ENCODE results near the gene BIK.
"Not testable (repeated sequence)": the region's sequence is repeated elsewhere in the genome, so short reads cannot be mapped to it uniquely, and the experiment has no call there.

The BIK gene

DNA sequence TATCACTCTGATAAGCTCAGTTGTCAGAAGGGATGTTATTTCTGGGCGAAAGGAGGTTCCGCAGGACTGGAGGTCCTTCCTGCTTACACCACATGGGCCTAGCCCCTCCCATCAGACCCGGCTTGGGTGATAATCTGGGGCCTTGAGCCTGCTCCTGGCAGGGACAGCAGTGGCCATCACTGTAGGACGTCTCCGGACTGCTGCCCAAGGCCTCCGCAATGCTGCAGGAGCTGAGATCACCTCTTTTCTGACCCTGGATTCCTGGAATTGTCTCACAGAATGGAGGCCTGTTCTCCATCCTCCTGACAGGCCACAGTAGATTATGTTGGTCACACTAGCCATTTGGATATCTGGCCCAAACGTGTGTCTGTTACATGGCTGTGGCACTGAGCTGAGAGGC is 9.2 kb upstream of the BIK start:
- TF ChIP-seq, protein P1, sequence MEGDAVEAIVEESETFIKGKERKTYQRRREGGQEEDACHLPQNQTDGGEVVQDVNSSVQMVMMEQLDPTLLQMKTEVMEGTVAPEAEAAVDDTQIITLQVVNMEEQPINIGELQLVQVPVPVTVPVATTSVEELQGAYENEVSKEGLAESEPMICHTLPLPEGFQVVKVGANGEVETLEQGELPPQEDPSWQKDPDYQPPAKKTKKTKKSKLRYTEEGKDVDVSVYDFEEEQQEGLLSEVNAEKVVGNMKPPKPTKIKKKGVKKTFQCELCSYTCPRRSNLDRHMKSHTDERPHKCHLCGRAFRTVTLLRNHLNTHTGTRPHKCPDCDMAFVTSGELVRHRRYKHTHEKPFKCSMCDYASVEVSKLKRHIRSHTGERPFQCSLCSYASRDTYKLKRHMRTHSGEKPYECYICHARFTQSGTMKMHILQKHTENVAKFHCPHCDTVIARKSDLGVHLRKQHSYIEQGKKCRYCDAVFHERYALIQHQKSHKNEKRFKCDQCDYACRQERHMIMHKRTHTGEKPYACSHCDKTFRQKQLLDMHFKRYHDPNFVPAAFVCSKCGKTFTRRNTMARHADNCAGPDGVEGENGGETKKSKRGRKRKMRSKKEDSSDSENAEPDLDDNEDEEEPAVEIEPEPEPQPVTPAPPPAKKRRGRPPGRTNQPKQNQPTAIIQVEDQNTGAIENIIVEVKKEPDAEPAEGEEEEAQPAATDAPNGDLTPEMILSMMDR (IDR thresholded peaks at IDR 0.05; ENCODE audit: control insufficient read depth, extremely low read depth, insufficient read depth), result no peak
- H3K4me3 ChIP-seq (ENCODE audit: low read depth, low read length), result no peak overlapping the region

DNA sequence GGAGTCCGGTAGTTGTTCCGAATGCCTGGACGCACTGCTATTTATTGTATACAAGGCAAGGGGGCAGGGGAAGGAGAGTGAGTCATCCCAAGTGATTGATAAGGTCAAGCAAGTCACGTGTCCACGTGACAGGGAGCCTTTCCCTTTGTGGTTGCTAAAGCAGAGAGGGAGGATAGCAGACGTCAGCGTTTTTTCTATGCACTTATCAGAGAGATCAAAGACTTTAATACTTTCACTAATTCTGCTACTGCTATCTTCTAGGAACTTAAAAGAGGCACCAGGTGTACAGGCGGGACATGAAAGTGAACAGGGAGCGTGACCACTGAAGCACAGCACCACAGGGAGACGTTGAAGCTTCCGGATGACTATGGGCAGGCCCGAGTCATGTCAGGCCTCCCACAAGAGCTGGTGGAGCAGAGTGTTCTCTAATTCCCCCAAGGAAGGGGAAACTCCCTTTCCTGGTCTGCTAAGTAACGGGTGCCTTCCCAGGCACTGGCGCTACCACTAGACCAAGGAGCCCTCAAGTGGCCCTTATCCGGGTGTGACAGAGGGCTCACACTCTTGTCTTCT is 6.4 kb upstream of the BIK start:
- DNase-seq (ENCODE audit: low read depth), result not testable (repeated sequence)

More for the DNA sequence above, 9.2 kb upstream of the BIK start:
- no peak for DNase-seq (ENCODE audit: low read depth)

DNA sequence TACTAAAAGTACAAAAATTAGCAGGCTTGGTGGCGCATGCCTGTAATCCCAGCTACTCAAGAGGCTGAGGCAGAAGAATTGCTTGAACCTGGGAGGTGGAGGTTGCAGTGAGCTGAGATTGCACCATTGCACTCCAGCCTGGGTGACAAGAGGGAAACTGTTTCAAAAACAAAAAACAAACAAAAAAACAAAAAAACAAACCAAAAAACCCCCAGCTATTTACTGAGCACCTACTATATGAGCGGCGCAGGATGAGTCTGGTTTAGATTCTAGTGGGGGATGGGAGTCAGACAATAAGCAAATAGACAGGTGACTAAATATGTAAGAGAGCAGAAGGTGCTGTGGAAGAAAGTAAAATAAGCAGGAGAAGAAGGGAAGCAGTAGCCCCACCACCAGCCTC is 5.6 kb upstream of the BIK start:
- H3K4me3 ChIP-seq (ENCODE audit: low read depth, low read length); DNase-seq (ENCODE audit: low read depth): not testable (repeated sequence)

More for the DNA sequence above, 6.4 kb upstream of the BIK start:
- H3K4me3 ChIP-seq (ENCODE audit: low read depth, low read length), result not testable (repeated sequence)

DNA sequence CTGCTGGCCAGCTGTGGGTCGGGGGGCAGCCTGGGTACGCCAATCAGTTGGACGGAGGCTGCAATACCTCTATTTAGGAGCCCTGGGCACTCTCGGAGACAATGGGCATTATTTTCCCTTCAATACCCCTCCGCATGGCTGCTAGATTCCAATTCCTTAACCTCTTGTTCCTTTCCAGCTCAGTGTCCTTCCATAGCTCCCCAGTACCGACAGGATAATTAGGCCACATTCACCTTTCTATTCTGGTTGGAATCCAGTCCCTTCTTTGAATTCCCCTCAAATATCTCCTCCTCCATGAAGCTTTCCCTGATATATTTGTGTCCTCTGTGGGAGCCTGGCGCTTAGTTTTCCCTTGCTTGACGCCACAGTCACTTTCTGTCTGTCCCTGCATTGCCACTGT is 4.2 kb upstream of the BIK start:
- no peak for DNase-seq (ENCODE audit: low read depth)
- TF ChIP-seq, protein P1 (IDR thresholded peaks at IDR 0.05; ENCODE audit: control insufficient read depth, extremely low read depth, insufficient read depth), result no peak
- no peak overlapping the region for H3K4me3 ChIP-seq (ENCODE audit: low read depth, low read length)

DNA sequence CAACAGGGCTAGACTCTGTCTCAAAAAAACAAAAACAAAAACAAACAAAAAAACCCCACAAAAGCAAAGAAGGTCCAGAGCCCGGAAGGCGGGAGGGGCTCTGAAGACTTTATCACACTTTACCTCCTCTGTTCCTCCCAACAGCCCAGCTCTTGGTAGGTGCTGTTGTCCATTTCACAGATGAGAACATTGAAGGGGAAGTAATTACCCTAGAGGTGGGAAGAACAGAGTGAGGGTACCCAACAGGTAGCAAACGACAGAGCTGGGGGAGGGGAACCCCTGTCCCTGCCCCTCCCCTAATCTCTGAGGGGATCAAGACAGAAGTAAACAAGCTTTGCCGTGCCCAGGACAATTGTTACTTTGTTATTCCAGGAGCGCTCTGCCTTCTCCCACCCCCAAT is 1.0 kb upstream of the BIK start:
- no peak for DNase-seq (ENCODE audit: low read depth)
- TF ChIP-seq, protein P1 (IDR thresholded peaks at IDR 0.05; ENCODE audit: control insufficient read depth, extremely low read depth, insufficient read depth), result no peak
- H3K4me3 ChIP-seq (ENCODE audit: low read depth, low read length), result no peak overlapping the region

DNA sequence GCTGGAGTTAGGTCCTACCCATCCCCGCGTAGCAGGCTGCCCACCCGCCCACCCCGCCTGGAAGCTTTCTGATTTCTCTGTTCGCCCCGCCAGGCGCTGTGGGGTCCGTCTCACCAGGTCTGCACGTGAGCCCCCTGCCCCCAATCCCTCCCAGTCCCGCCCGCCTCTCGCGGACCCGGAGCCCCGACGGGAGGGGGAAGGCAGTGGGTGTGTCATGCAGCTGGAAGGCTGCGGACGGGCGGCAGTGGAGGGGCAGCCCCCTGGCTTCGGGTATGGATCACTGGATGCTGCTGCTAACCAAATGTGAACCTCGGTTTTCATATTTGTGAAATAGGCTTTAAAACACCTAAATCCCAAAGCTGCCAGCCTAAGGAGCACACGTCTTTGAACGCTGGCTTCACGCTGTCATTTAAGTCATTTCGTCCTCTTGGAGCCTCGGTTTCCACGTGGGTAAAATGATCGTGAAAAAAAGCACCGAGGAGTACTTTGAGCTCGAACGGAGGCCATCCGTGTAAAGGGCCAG is 568 bp upstream of the BIK start:
- H3K4me3 ChIP-seq (ENCODE audit: low read depth, low read length), result peak overlapping the region; percentile 81
- no peak for DNase-seq (ENCODE audit: low read depth)
- TF ChIP-seq, protein P1 (IDR thresholded peaks at IDR 0.05; ENCODE audit: control insufficient read depth, extremely low read depth, insufficient read depth), result no peak

DNA sequence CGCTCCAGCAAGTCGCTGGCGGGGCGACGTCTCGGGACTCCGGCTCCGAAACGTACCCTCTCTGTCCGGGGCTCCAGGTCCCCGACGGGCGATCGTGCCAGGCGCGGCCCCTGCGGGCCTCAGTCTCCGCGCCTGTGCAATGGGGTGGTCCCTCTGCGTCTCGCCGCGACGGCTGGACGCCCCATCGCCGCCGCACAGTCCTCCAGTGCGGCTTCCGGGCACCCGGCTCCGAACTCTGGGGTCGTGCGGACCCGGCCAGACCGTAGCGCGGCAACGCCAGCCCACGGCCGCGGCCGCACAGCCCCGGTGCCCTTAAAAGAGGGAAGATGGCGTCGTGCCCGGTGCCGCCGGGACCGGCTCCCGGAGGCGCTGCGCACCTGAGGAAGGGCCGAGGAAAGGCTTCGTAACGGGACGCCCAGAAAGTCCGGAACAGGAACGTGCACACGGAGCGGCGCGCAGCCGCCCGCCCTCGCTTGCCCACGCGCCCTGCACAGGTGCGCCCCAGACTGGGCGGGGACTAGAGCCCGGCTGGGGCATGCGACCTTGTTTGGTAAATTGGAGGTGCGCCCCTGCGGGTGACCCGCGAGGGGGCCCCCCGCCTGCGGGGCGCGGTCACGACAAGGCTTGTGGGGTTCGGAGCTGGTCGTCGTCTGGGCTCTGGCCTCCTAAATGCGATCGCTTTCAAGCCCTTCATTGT is 525 bp downstream of the BIK start:
- TF ChIP-seq, protein P1 (IDR thresholded peaks at IDR 0.05; ENCODE audit: control insufficient read depth, extremely low read depth, insufficient read depth), result no peak
- DNase-seq (ENCODE audit: low read depth), result no peak
- peak overlapping the region; percentile 81 for H3K4me3 ChIP-seq (ENCODE audit: low read depth, low read length)

All from LNCaP clone FGC (cell line).